Nephron progenitor cell (in vitro differentiated cells): Measurements from ENCODE around the gene PCED1A.
A peak's percentile ranks its signal among the peaks of the same experiment; 100 is the strongest.
"Not testable (repeated sequence)": the region's sequence is repeated elsewhere in the genome, so short reads cannot be mapped to it uniquely, and the experiment has no call there.

ENCODE experiments used
- DNase-seq: peaks from one replicate; pipeline ENCODE4 v3.0.0; 2021
- H3K27ac Mint-ChIP-seq: 2 replicates; pipeline ENCODE4 v1.8.0; 2021; ENCODE audit warnings: mild to moderate bottlenecking, moderate library complexity, mixed read lengths
- H3K27me3 Mint-ChIP-seq: 2 replicates; pipeline ENCODE4 v1.8.0; 2021; ENCODE audit warnings: mild to moderate bottlenecking, low read depth, mixed read lengths; ENCODE audit not compliant: poor library complexity
- H3K36me3 Mint-ChIP-seq: 2 replicates; pipeline ENCODE4 v1.8.0; 2021; ENCODE audit warnings: low read depth, mixed read lengths
- H3K4me1 Mint-ChIP-seq: 2 replicates; pipeline ENCODE4 v1.8.0; 2021; ENCODE audit warnings: mixed read lengths
- H3K4me3 Mint-ChIP-seq: 2 replicates; pipeline ENCODE4 v1.8.0; 2021; ENCODE audit warnings: mild to moderate bottlenecking, moderate library complexity, mixed read lengths
- H3K9me3 Mint-ChIP-seq: 2 replicates; pipeline ENCODE4 v1.8.0; 2021; ENCODE audit warnings: mild to moderate bottlenecking, moderate library complexity, mixed read lengths
- CTCF ChIP-seq: fragments of 200-600 bp; sonication (generic); IDR thresholded peaks from 2 replicates; pipeline ENCODE4 v1.5.0; 2021; ENCODE audit warnings: antibody characterized with exemption

The PCED1A gene

GRCh38 chr20:2833761-2834160 lies 6.7 kb downstream of the PCED1A start:
- TF ChIP-seq CTCF, result no peak
- Mint-ChIP-seq H3K4me1 (no peaks in the 10 kb centered on the region), H3K9me3 (no peaks in the 10 kb centered on the region), H3K27me3 (peaks cover 15% of the 10 kb centered on the region), H3K4me3 (no peak overlapping the region), H3K27ac (no peak overlapping the region), H3K36me3 (peaks cover 45% of the 10 kb centered on the region)
- DNase-seq, result no peak

GRCh38 chr20:2831206-2831605 lies 9.2 kb downstream of the PCED1A start:
- H3K9me3 Mint-ChIP-seq, H3K4me3 Mint-ChIP-seq, H3K27ac Mint-ChIP-seq, H3K4me1 Mint-ChIP-seq, DNase-seq: not testable (repeated sequence)
- Mint-ChIP-seq H3K27me3 (peaks cover 38% of the 10 kb centered on the region), H3K36me3 (peaks cover 20% of the 10 kb centered on the region)

DNA sequence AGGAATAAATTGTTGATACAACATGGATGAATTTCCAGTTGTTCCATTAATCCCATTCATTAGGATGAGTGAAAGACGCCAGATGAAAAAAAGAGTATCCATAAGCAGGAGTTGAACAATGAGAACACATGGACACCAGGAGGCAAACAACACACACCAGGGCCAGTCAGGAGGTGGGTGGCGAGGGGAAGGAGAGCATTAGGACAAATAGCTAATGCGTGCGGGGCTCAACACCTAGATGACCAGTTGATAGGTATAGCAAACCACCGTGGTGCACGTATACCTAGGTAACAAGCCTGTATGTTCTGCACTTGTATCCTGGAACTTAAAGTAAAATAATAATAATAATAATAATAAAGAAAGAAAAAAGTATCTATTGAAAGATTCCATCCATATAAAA lies 11.1 kb downstream of the PCED1A start:
- Mint-ChIP-seq H3K9me3 (peaks cover 8% of the 10 kb centered on the region), H3K4me3 (no peak overlapping the region), H3K4me1 (peaks cover 16% of the 10 kb centered on the region), H3K27me3 (peaks cover 45% of the 10 kb centered on the region), H3K36me3 (peaks cover 5% of the 10 kb centered on the region), H3K27ac (no peak overlapping the region)
- TF ChIP-seq CTCF, result no peak
- no peak for DNase-seq

DNA sequence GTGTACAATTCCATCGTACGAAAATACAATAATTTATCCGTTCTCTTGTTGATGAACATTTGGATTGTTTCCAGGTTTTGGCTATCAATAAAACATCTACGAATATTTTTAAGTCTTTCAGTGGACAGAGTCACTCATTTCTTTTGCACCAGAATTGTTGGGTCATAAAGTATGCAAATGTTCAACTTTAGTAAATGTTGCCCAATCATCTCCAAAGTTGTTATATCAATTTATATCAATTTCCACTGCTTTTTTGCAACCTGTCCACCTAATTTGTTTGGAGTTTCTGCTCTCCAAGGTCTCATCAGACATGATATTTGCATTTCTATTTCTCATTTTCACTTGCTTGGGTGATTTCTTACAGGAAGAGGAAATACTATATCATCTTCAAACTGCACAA lies 13.8 kb downstream of the PCED1A start:
- H3K4me3 Mint-ChIP-seq, result no peak overlapping the region
- TF ChIP-seq CTCF, result no peak
- H3K27ac Mint-ChIP-seq, result no peak overlapping the region
- H3K27me3 Mint-ChIP-seq, result peaks cover 51% of the 10 kb centered on the region
- H3K9me3 Mint-ChIP-seq, result peaks cover 8% of the 10 kb centered on the region
- H3K36me3 Mint-ChIP-seq, result no peaks in the 10 kb centered on the region
- DNase-seq, result no peak
- peaks cover 22% of the 10 kb centered on the region for H3K4me1 Mint-ChIP-seq

- peak overlapping the region; percentile 72 for H3K4me3 Mint-ChIP-seq
Measured at GRCh38 chr20:2825761-2826160, 14.7 kb downstream of the PCED1A start.

DNA sequence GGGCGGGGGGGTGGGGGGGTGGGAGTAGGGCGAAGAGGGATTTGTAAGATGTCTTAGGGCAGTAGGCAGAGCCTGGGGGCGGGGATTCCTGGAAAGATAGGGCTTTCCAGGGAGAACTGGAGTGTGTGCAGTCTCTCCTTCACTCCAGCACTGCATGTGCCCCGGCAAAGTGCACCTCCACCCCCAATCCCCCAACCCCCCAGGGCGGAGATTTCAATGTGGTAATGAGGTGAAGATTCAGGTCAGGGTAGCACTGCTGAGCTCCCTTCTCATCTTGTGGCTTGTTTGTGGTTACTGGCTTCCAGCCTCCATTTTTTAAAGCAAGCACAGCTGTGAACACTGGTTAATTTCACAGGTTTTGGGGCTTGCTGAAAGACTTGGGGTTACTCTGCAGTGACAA lies 18.4 kb downstream of the PCED1A start:
- H3K4me3 Mint-ChIP-seq, result peak overlapping the region; percentile 51
- no peak for DNase-seq
- no peak for TF ChIP-seq CTCF
- H3K36me3 Mint-ChIP-seq, result no peaks in the 10 kb centered on the region
- H3K9me3 Mint-ChIP-seq, result no peaks in the 10 kb centered on the region
- H3K27me3 Mint-ChIP-seq, result peaks cover 42% of the 10 kb centered on the region
- H3K4me1 Mint-ChIP-seq, result peaks cover 42% of the 10 kb centered on the region
- H3K27ac Mint-ChIP-seq, result no peak overlapping the region

More at GRCh38 chr20:2825761-2826160, 14.7 kb downstream of the PCED1A start:
- Mint-ChIP-seq H3K27ac (no peak overlapping the region), H3K36me3 (no peaks in the 10 kb centered on the region), H3K9me3 (peaks cover 8% of the 10 kb centered on the region), H3K4me1 (peaks cover 25% of the 10 kb centered on the region), H3K27me3 (peaks cover 56% of the 10 kb centered on the region)
- TF ChIP-seq CTCF, result no peak
- DNase-seq, result no peak
